WI38 (cell line): Measurements from ENCODE around the gene ESYT2.

Source experiments
- H3K4me3 ChIP-seq: 2 replicates; pipeline ENCODE4 v1.5.1; 2011; ENCODE audit warnings: low read depth, mild to moderate bottlenecking, control low read depth, low read length
- CTCF ChIP-seq: IDR thresholded peaks from 2 replicates; pipeline ENCODE4 v1.5.1; 2012; ENCODE audit warnings: low read depth, mild to moderate bottlenecking, control low read depth, low read length

ESYT2 gene

GRCh38 chr7:158740657-158741293 lies 88.5 kb downstream of the ESYT2 start:
- H3K4me3 ChIP-seq = no peak overlapping the region
- no peak for TF ChIP-seq CTCF

- H3K4me3 ChIP-seq = peak overlapping the region; percentile 6; the same call in 1 of the 2 replicates
- TF ChIP-seq CTCF = no peak
These were observed 89.2 kb downstream of the ESYT2 start for GRCh38 chr7:158740013-158740656.

GRCh38 chr7:158738841-158739240 lies 90.5 kb downstream of the ESYT2 start:
- H3K4me3 ChIP-seq = no peak overlapping the region

GRCh38 chr7:158737064-158737695 lies 92.1 kb downstream of the ESYT2 start:
- TF ChIP-seq CTCF = no peak

More at GRCh38 chr7:158738841-158739240, 90.5 kb downstream of the ESYT2 start:
- TF ChIP-seq CTCF = no peak

GRCh38 chr7:158735935-158736334 lies 93.4 kb downstream of the ESYT2 start:
- TF ChIP-seq CTCF = no peak
- no peak overlapping the region for H3K4me3 ChIP-seq

More at GRCh38 chr7:158737064-158737695, 92.1 kb downstream of the ESYT2 start:
- H3K4me3 ChIP-seq = no peak overlapping the region

GRCh38 chr7:158734861-158735260 lies 94.4 kb downstream of the ESYT2 start:
- no peak for TF ChIP-seq CTCF
- H3K4me3 ChIP-seq = no peak overlapping the region
